OCI-LY7 (cell line): Measurements from ENCODE around the gene MYH11. TPM values are rescaled to one million over a fixed set of nuclear protein-coding genes. Genes with fewer than 3 reads are reported as not detected.

Source experiments
- BruUV-seq: library from RNA; stranded (reverse); fragments of 400-500 nt; replicated peaks from 2 replicates; lab custom pipeline; 2021; lab: Mats Ljungman, UMichigan
- CTCF ChIA-PET: fragments of 300-600 bp; sonication (Branson Sonifier 250); formaldehyde crosslinking; loops from one replicate; lab custom pipeline; 2022; ENCODE audit warnings: antibody characterized with exemption; ENCODE audit not compliant: unreplicated experiment; lab: Charles Lee
- POLR2A ChIA-PET: fragments of 300-600 bp; sonication (Branson Sonifier 250); formaldehyde crosslinking; loops from one replicate; lab custom pipeline; 2022; ENCODE audit warnings: antibody characterized with exemption; lab: Charles Lee
- DNase-seq: peaks from one replicate; pipeline ENCODE4 v3.0.0-alpha.2; 2015; ENCODE audit warnings: low spot score
- H2AFZ ChIP-seq: fragments of 200-600 bp; sonication (generic), shearing (Covaris generic); 2 replicates; pipeline ENCODE4 v1.6.1; 2014; ENCODE audit warnings: mild to moderate bottlenecking, antibody characterized with exemption, low read length, moderate library complexity
- H3K27ac ChIP-seq: fragments of 200-600 bp; sonication (generic); 2 replicates; pipeline ENCODE4 v1.5.1; 2014; ENCODE audit warnings: mixed run types, low read depth, mild to moderate bottlenecking, moderate library complexity, low read length, inconsistent platforms; ENCODE audit not compliant: poor library complexity, severe bottlenecking
- H3K36me3 ChIP-seq: fragments of 200-600 bp; sonication (generic); 2 replicates; pipeline ENCODE4 v1.6.1; 2014; ENCODE audit warnings: mild to moderate bottlenecking, antibody characterized with exemption, low read length, moderate library complexity, mixed read lengths; ENCODE audit not compliant: insufficient read depth
- H3K4me1 ChIP-seq: fragments of 200-600 bp; sonication (generic); 2 replicates; pipeline ENCODE4 v1.5.1; 2014; ENCODE audit warnings: mild to moderate bottlenecking, low read length; ENCODE audit not compliant: insufficient read depth, poor library complexity, severe bottlenecking
- H3K4me2 ChIP-seq: fragments of 200-600 bp; sonication (generic); 2 replicates; pipeline ENCODE4 v1.6.1; 2014; ENCODE audit warnings: mild to moderate bottlenecking, low read length
- H3K4me3 ChIP-seq: fragments of 200-600 bp; sonication (generic); 2 replicates; pipeline ENCODE4 v1.5.1; 2014; ENCODE audit warnings: mild to moderate bottlenecking, low read depth, low read length; ENCODE audit not compliant: poor library complexity, severe bottlenecking
- H3K79me2 ChIP-seq: fragments of 200-600 bp; sonication (generic); 2 replicates; pipeline ENCODE4 v1.6.1; 2016; ENCODE audit warnings: low read depth, mild to moderate bottlenecking, low read length, moderate library complexity, mixed read lengths; ENCODE audit not compliant: insufficient read depth
- H3K9me2 ChIP-seq: fragments of 200-600 bp; sonication (generic); 2 replicates; pipeline ENCODE4 v1.6.1; 2016; ENCODE audit warnings: mild to moderate bottlenecking, low read length, mixed read lengths; ENCODE audit not compliant: insufficient read depth
- H3K9me3 ChIP-seq: fragments of 200-600 bp; sonication (generic); 2 replicates; pipeline ENCODE4 v1.6.1; 2014; ENCODE audit warnings: mild to moderate bottlenecking, mixed run types, low read length, mixed read lengths
- H4K20me1 ChIP-seq: fragments of 200-600 bp; sonication (generic); 2 replicates; pipeline ENCODE4 v1.6.1; 2014; ENCODE audit warnings: mild to moderate bottlenecking, antibody characterized with exemption, low read length, moderate library complexity, mixed read lengths; ENCODE audit not compliant: insufficient read depth
- CTCF ChIP-seq: fragments of 200-600 bp; sonication (generic); conservative IDR thresholded peaks from 2 replicates; pipeline ENCODE4 v1.5.1; 2014; ENCODE audit warnings: mild to moderate bottlenecking, antibody characterized with exemption, low read length, moderate library complexity, mixed read lengths
- EZH2phosphoT487 ChIP-seq: fragments of 200-600 bp; sonication (generic); IDR thresholded peaks from 2 replicates; pipeline ENCODE4 v1.6.1; 2018; ENCODE audit warnings: low read depth, borderline replicate concordance, mild to moderate bottlenecking, mixed run types, antibody characterized with exemption, low read length, moderate library complexity, mixed read lengths
- intact Hi-C: fragments of 100-400 bp; cut with micrococcal nuclease; formaldehyde crosslinking; loops from one replicate; pipeline ENCODE4 v1.10.0; 2022; ENCODE audit not compliant: unreplicated experiment
- total RNA-seq, 2 experiments: library from RNA; depleted of rRNA in 1 of 2; stranded (reverse); fragments of >200 nt in 1 of 2; shearing (Covaris generic) in 1 of 2; gene quantifications; 2 replicates each; pipeline ENCODE4 v1.2.3, GENCODE V29; 2014 to 2022

MYH11 gene
- total RNA-seq, 2 experiments from 2014 or later: 5.7 to 33.8 TPM

- no peaks in the 10 kb centered on the region for H3K9me2 ChIP-seq
- ChIA-PET POLR2A (interaction anchor here (0.5 kb wide), 1 partner anchor 24 kb away, joined by 3 read pairs; no protein-coding TSS in a partner anchor), CTCF (no interaction called here)
- no peak overlapping the region for H3K4me3 ChIP-seq
- BruUV-seq: no TSS peak
- no peaks in the 10 kb centered on the region for H4K20me1 ChIP-seq
- no peak overlapping the region for H2AFZ ChIP-seq
- H3K79me2 ChIP-seq: no peaks in the 10 kb centered on the region
- H3K27ac ChIP-seq: no peak overlapping the region
- no peaks in the 10 kb centered on the region for H3K9me3 ChIP-seq
- no peaks in the 10 kb centered on the region for H3K4me1 ChIP-seq
- H3K4me2 ChIP-seq: no peak overlapping the region
- intact Hi-C loops: loop anchor here (10.0 kb wide), 1 partner anchor 183 kb away; no protein-coding TSS in a partner anchor
- DNase-seq: no peak
- H3K36me3 ChIP-seq: peaks cover 42% of the 10 kb centered on the region
- TF ChIP-seq CTCF (no peak), EZH2phosphoT487 (no peak)
Measured at GRCh38 chr16:15707332-15707731, 149.5 kb downstream of the MYH11 start.

- H3K4me1 ChIP-seq: no peaks in the 10 kb centered on the region
- no peaks in the 10 kb centered on the region for H3K9me2 ChIP-seq
- intact Hi-C loops: loop anchor here (10.0 kb wide), 1 partner anchor 180 kb away; no protein-coding TSS in a partner anchor
- H3K36me3 ChIP-seq: peaks cover 64% of the 10 kb centered on the region
- no peaks in the 10 kb centered on the region for H4K20me1 ChIP-seq
- H3K9me3 ChIP-seq: no peaks in the 10 kb centered on the region
- H3K79me2 ChIP-seq: no peaks in the 10 kb centered on the region
- ChIA-PET POLR2A (no interaction called here), CTCF (no interaction called here)
- DNase-seq: no peak
- no TSS peak for BruUV-seq
- H2AFZ ChIP-seq: no peak overlapping the region
- H3K4me2 ChIP-seq: no peak overlapping the region
- H3K27ac ChIP-seq: no peak overlapping the region
- TF ChIP-seq EZH2phosphoT487 (no peak), CTCF (no peak)
- H3K4me3 ChIP-seq: no peak overlapping the region
Measured at GRCh38 chr16:15705064-15705565, 151.7 kb downstream of the MYH11 start.

- TF ChIP-seq EZH2phosphoT487 (no peak), CTCF (peak; percentile 95)
- no peak overlapping the region for H3K4me3 ChIP-seq
- no peaks in the 10 kb centered on the region for H4K20me1 ChIP-seq
- no peak overlapping the region for H3K4me2 ChIP-seq
- no peak overlapping the region for H2AFZ ChIP-seq
- H3K36me3 ChIP-seq: peaks cover 66% of the 10 kb centered on the region
- CTCF ChIA-PET: no interaction called here
- BruUV-seq: no TSS peak
- H3K9me3 ChIP-seq: no peaks in the 10 kb centered on the region
- POLR2A ChIA-PET: no interaction called here
- H3K27ac ChIP-seq: no peak overlapping the region
- H3K79me2 ChIP-seq: no peaks in the 10 kb centered on the region
- no peaks in the 10 kb centered on the region for H3K4me1 ChIP-seq
- DNase-seq: peak; percentile 65
- no peaks in the 10 kb centered on the region for H3K9me2 ChIP-seq
- intact Hi-C loops: loop anchor here (10.0 kb wide), 1 partner anchor 180 kb away; no protein-coding TSS in a partner anchor
Measured at GRCh38 chr16:15704545-15704987, 152.3 kb downstream of the MYH11 start.
